Gastrocnemius medialis (tissue), 4 donors: Measurements from ENCODE around the gene ASL. TPM values are rescaled to one million over a fixed set of nuclear protein-coding genes. Genes with fewer than 3 reads are reported as not detected.
"Not testable (repeated sequence)": the region's sequence is repeated elsewhere in the genome, so short reads cannot be mapped to it uniquely, and the experiment has no call there.

ENCODE experiments used
- ATAC-seq, 2 donors: fragments of 150-250 bp; one replicate each; pipeline ENCODE4 v1.9.1; 2016
- DNase-seq, 2 donors: peaks; one replicate each; pipeline ENCODE4 v3.0.0-alpha.2; 2019
- H3K27ac ChIP-seq, 4 donors: fragments of 200-600 bp; sonication (generic); 1 replicate in 1 of 4; 2 replicates in 3 of 4; pipeline ENCODE4 v1.5.1; 2016 to 2018; ENCODE audit warnings: mild to moderate bottlenecking in 2 of 4, moderate library complexity in 1 of 4
- H3K27me3 ChIP-seq, 3 donors: fragments of 200-600 bp; sonication (generic) in 2 of 3; 1 replicate in 1 of 3; 2 replicates in 2 of 3; pipeline versions ENCODE4 v1.5.1 to v1.6.0; 2016 to 2019; ENCODE audit warnings: mild to moderate bottlenecking in 1 of 3, moderate library complexity in 1 of 3
- H3K36me3 ChIP-seq, 2 donors: fragments of 200-600 bp; sonication (generic) in 1 of 2; one replicate each; pipeline ENCODE4 v1.5.1; 2017 to 2018
- H3K4me1 ChIP-seq, 2 donors: fragments of 200-600 bp; sonication (generic) in 1 of 2; one replicate each; pipeline ENCODE4 v1.5.1; 2016 to 2017; ENCODE audit warnings: mild to moderate bottlenecking in 2 of 2
- H3K4me3 ChIP-seq, 4 donors: fragments of 200-600 bp; sonication (generic) in 3 of 4; 1 replicate in 1 of 4; 2 replicates in 3 of 4; pipeline ENCODE4 v1.5.1; 2016 to 2019; ENCODE audit warnings: mild to moderate bottlenecking in 2 of 4
- H3K9me3 ChIP-seq, 3 donors: fragments of 200-600 bp; sonication (generic) in 2 of 3; 1 replicate in 1 of 3; 2 replicates in 2 of 3; pipeline ENCODE4 v1.5.1; 2016 to 2019
- POLR2A ChIP-seq, 2 donors: fragments of 450-650 bp; IDR thresholded peaks; one replicate each; pipeline ENCODE4 v1.6.1; 2017; ENCODE audit warnings: antibody characterized with exemption in 2 of 2, mild to moderate bottlenecking in 2 of 2, moderate library complexity in 2 of 2
- in situ Hi-C, 4 donors: fragments of 200-750 bp; cut with MboI; loops; one replicate each; pipeline versions ENCODE4 v1.15.0 to v1.8.0; 2017; ENCODE audit warnings: low sequenced_read_pairs in 4 of 4
- intact Hi-C: fragments of 100-400 bp; cut with DNase I; formaldehyde crosslinking; loops from one replicate; pipeline ENCODE4 v1.15.1; 2023; ENCODE audit warnings: low total_unique reads
- total RNA-seq, 4 donors: library from RNA; depleted of rRNA; stranded (reverse); fragments of >200 nt; gene quantifications; one replicate each; pipeline versions ENCODE4 v1.1.0 to v1.2.3, GENCODE V29; 2016
- TF ChIP-seq, protein P1 (sequence below), 5 experiments: fragments of 450-650 bp in 3 of 5; fragments of 200-600 bp in 2 of 5; sonication (generic) in 2 of 5; IDR thresholded peaks in 4 of 5; conservative IDR thresholded peaks in 1 of 5; 1 replicate in 4 of 5; 2 replicates in 1 of 5; pipeline ENCODE4 v1.5.1; 2016 to 2019; ENCODE audit warnings: antibody characterized with exemption in 5 of 5, mild to moderate bottlenecking in 3 of 5, moderate library complexity in 3 of 5

The ASL gene
- total RNA-seq, 4 donors from 2014 or later: 2.5 to 8.7 (median 4.9) TPM

DNA sequence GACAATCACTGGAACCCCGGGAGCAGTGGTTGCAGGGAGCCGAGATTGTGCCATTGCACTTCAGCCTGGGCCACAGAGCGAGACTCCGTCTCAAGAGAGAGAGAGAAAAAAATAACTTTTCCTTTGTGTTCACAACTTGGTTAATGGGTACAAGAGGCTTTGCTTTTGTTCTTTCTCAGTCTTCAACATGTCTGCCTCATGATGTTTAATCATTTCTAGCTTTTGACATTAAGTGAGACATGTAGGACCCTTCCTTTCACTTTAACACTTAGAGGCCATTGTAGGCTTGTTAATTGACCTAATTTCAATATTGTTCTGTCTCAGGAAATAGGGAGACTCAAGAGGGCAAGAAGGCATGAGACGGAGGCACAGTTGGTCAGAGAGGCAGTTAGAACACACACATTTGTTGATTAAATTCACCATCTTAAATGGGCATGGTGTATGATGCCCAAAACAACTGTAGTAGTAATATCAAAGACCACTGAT lies 29.7 kb downstream of the ASL start:
- Histone ChIP-seq H3K4me3 (no peak overlapping the region), H3K36me3 (no peaks in the 10 kb centered on the region), H3K27me3 (no peaks in the 10 kb centered on the region), H3K9me3 (no peaks in the 10 kb centered on the region), H3K4me1 (no peaks in the 10 kb centered on the region), H3K27ac (no peak overlapping the region)
- in situ Hi-C loops: no loop called here
- ATAC-seq: no peak
- no peak for DNase-seq
- intact Hi-C loops: no loop called here
- TF ChIP-seq, protein P1, sequence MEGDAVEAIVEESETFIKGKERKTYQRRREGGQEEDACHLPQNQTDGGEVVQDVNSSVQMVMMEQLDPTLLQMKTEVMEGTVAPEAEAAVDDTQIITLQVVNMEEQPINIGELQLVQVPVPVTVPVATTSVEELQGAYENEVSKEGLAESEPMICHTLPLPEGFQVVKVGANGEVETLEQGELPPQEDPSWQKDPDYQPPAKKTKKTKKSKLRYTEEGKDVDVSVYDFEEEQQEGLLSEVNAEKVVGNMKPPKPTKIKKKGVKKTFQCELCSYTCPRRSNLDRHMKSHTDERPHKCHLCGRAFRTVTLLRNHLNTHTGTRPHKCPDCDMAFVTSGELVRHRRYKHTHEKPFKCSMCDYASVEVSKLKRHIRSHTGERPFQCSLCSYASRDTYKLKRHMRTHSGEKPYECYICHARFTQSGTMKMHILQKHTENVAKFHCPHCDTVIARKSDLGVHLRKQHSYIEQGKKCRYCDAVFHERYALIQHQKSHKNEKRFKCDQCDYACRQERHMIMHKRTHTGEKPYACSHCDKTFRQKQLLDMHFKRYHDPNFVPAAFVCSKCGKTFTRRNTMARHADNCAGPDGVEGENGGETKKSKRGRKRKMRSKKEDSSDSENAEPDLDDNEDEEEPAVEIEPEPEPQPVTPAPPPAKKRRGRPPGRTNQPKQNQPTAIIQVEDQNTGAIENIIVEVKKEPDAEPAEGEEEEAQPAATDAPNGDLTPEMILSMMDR (IDR thresholded peaks at IDR 0.05 in 4 of 5, conservative IDR thresholded peaks at IDR 0.05 in 1 of 5): no peak
- TF ChIP-seq POLR2A (IDR thresholded peaks at IDR 0.05): no peak

DNA sequence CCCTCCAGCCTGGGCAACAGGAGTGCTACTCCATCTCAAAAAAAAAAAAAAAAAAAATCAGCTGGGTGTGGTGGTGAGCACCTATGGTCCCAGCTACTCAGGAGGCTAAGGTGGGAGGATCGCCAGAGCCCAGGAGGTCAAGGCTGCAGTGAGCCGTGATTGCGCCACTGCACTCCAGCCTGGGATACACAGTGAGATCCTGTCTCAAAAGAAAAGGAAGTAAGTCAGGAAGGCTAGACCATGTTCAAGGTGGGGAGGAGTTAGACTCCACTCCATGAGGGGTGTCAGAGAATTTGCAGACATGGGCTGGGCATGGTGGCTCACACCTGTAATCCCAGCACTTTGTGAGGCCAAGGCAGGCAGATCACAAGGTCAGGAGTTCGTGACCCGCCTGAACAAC lies 32.8 kb downstream of the ASL start:
- ATAC-seq, H3K36me3 ChIP-seq, H3K27me3 ChIP-seq, H3K4me3 ChIP-seq, intact Hi-C loops, in situ Hi-C loops, H3K27ac ChIP-seq, DNase-seq, H3K4me1 ChIP-seq, H3K9me3 ChIP-seq: not testable (repeated sequence)

DNA sequence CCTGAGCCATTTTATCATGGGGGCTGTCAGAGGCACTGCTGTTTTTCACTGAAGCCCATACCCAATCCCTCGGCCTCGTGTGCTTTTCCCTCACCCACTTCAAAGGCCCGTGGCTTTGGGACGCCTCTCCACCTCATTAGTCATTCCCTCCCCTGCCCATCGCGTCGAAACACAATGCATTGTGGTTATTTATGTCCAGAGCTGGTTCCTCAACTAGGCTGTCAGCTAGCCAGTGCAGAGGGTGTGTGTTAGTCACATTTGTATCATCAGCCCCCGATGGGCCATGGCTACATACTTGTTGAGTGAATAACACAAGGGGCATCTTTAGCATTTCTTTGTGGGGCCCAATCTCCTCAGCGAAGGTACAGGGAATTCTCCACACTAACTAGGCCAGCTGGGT lies 35.2 kb downstream of the ASL start:
- H3K36me3 ChIP-seq: no peaks in the 10 kb centered on the region
- peaks cover 8 to 11% of the 10 kb centered on the region in 2 donors for H3K4me1 ChIP-seq
- no peak overlapping the region for H3K27ac ChIP-seq
- no peaks in the 10 kb centered on the region for H3K27me3 ChIP-seq
- ATAC-seq (no peak), DNase-seq (no peak)
- intact Hi-C loops: loop anchor here (10.0 kb wide), 1 partner anchor 236 kb away; the partner anchor contains the start of gene VKORC1L1
- H3K4me3 ChIP-seq: no peak overlapping the region
- no peak for TF ChIP-seq POLR2A (IDR thresholded peaks at IDR 0.05)
- H3K9me3 ChIP-seq: no peaks in the 10 kb centered on the region
- in situ Hi-C loops: no loop called here

DNA sequence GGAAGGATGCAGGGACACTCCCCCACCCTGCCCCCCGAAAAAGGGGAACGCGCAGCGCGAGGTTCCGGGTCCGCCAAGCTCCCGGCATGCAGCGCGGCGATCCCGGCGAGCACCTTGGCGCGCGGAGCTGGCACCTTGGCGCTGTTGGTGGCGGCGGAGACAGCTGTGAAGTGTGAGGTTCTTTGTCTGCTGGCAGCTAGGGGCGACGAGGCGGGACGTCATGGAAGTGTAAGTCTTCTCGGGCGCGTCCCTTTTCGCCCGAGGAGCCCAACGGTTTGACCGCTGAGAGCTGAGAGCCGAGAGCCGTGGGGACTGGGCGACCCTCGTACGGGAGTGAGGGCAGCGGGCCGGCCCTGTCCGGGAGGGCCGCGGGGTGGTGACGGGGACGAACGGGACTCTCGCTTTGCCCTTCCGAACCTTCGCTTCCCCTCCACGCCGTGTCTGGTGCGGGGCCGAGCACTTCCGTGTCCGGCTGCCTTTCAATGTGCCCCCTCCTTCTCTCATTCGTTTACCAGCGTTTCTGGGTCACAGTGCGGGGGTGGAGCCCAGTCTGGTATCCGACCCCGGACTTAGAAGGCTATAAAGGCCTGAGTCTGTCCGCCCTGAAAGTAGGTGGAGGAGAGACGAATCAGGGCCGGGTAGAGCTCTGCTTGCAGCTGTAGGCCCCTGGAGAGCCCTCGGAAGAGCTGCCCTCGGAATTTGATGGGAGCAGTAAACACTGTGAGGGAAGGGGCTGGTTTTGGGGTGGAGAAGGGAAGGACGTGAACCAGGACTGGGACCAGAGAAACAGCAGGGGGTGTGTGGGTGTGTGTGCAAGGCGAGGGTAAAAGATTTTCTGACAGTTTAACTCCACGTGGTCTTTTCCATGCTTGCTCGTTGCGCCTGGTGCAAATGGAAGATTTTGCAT lies 39.4 kb downstream of the ASL start, which contains the start of gene CRCP:
TSS of gene CRCP (plus strand) at position 105 of the 907 bp plus-strand sequence. CDS start at position 221, 116 bp downstream.
- in situ Hi-C loops (no loop called here), intact Hi-C loops (loop anchor here (1.0 to 10.0 kb wide), 3 partner anchors 40 to 240 kb away; partner anchors contain the start of genes ASL, GUSB and VKORC1L1)
- Histone ChIP-seq H3K4me1 (peaks cover 27 to 45% of the 10 kb centered on the region in 2 donors), H3K27ac (peak within 1 kb of the TSS; percentile 96 to 99 (median 98)), H3K36me3 (no peaks in the 10 kb centered on the region), H3K27me3 (no peaks in the 10 kb centered on the region), H3K4me3 (peak within 1 kb of the TSS; percentile 89 to 98 (median 95)), H3K9me3 (no peaks in the 10 kb centered on the region)
- peak; percentile 43 to 69 for TF ChIP-seq POLR2A (IDR thresholded peaks at IDR 0.05)
- TF ChIP-seq, protein P1 (IDR thresholded peaks at IDR 0.05 in 4 of 5, conservative IDR thresholded peaks at IDR 0.05 in 1 of 5): peak in 2 of 5 experiments; percentile 11 to 18
- DNase-seq (peak; percentile 68 to 78), ATAC-seq (peak; percentile 91 to 94)

DNA sequence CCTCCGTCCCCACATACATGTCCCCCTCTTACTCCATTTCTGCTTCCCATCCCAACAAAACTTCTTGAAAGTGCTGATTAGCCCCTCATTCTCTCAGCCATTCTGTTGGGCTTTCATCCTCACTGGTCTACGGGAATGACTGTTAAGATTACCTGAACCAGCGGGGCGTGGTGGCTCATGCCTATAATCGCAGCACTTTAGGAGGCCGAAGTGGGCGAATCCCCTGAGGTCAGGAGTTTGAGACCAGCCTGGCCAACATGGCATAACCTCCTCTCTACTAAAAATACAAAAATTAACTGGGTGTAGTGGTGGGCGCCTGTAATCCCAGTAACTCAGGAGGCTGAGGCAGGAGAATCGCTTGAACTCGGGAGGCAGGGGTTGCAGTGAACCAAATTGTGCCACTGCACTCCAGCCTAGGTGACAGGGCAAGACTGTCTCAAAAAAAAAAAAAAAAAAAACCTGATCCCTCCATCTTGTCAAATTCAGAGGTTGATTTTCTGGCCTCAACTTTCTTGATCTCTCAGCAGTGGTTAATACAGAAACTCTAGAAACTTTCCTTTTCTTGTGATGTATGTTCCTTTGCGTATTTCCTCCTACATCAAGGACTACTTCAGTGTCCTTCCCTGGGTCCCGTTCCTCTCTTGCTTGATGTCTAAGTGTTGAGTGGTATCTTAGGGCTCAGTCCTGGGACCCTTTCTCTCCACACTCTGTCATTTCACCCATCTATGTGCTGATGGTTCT lies 41.2 kb downstream of the ASL start:
- intact Hi-C loops: loop anchor here (10.0 kb wide), 1 partner anchor 242 kb away; the partner anchor contains the start of gene VKORC1L1

More for the DNA sequence above, 41.2 kb downstream of the ASL start:
- H3K9me3 ChIP-seq, ATAC-seq, in situ Hi-C loops, DNase-seq, H3K27me3 ChIP-seq, H3K4me3 ChIP-seq, H3K36me3 ChIP-seq: not testable (repeated sequence)
- H3K27ac ChIP-seq: peak overlapping the region in 1 of 4 donors; percentile 51
- peaks cover 27 to 46% of the 10 kb centered on the region in 2 donors for H3K4me1 ChIP-seq
